GM12872 (cell line): ENCODE data around the gene MPPED1.

ENCODE experiments used
- CTCF ChIP-seq: IDR thresholded peaks from 3 replicates; pipeline ENCODE4 v1.5.1; 2011; ENCODE audit warnings: low read depth, mild to moderate bottlenecking, low read length, moderate library complexity; ENCODE audit not compliant: insufficient read depth

MPPED1 gene

GRCh38 chr22:43376765-43377547, 34.9 kb upstream of the MPPED1 start:
- TF ChIP-seq CTCF = no peak

- no peak for TF ChIP-seq CTCF
Measured at GRCh38 chr22:43377548-43377895, 34.3 kb upstream of the MPPED1 start.

- no peak for TF ChIP-seq CTCF
Measured at GRCh38 chr22:43377896-43378704, 33.7 kb upstream of the MPPED1 start.

- no peak for TF ChIP-seq CTCF
Measured at GRCh38 chr22:43381693-43382092, 30.1 kb upstream of the MPPED1 start.

- no peak for TF ChIP-seq CTCF
Measured at GRCh38 chr22:43384863-43385262, 27.0 kb upstream of the MPPED1 start.

GRCh38 chr22:43385770-43386641, 25.8 kb upstream of the MPPED1 start:
- peak; percentile 91 for TF ChIP-seq CTCF

- no peak for TF ChIP-seq CTCF
Measured at GRCh38 chr22:43387815-43388214, 24.0 kb upstream of the MPPED1 start.
